EH (cell line): ENCODE measurements around the gene CIZ1.
A peak's percentile ranks its signal among the peaks of the same experiment; 100 is the strongest.

Source experiments
- DNase-seq: peaks from one replicate; pipeline ENCODE4 v3.0.0-alpha.2; 2015; ENCODE audit warnings: low read depth

The CIZ1 gene

DNA sequence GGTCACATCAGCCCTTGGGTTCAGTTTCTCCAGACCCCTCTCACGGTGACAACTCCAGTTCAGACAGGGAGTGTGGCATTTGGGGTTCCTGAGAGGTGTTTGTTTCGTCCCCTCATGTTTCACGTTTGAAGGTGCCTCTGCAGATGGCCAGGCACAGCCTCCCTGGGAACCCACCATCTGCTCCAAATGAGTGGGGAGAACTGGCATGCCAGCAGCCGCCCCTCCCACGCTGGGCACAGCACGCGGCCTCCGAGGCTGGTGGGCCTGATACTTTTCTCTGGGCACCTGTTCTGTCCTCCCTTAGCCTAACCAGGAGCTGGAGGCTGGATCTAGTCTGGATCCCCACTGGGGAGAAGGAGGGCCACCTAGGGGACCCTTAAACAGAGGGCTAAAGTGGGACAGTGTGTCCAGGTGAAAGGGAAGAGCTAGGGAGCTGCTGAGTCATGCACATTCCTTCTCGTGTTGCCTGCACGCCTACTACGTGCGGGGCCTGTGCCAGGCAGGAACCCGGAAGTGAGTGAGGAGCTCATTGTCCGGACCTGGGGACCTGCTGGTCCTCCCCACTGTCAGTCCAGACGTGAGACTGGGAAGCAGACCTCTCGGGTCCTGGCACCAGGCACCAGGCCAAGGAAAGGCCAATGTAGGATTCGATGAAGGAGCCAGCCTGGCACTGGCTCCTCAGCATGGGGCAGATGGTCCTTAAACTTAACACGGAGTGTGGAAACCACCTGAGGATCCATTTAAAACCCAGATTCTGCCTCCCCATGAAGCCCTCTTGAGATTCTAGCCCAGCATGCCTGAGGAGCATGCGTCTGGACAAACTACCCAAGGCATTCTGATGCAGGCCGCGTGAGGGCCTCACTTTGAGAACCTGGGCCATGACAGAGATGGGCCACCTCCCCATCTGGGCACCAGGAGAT, 23.5 kb upstream of the CIZ1 start:
- DNase-seq = peak; percentile 44

DNA sequence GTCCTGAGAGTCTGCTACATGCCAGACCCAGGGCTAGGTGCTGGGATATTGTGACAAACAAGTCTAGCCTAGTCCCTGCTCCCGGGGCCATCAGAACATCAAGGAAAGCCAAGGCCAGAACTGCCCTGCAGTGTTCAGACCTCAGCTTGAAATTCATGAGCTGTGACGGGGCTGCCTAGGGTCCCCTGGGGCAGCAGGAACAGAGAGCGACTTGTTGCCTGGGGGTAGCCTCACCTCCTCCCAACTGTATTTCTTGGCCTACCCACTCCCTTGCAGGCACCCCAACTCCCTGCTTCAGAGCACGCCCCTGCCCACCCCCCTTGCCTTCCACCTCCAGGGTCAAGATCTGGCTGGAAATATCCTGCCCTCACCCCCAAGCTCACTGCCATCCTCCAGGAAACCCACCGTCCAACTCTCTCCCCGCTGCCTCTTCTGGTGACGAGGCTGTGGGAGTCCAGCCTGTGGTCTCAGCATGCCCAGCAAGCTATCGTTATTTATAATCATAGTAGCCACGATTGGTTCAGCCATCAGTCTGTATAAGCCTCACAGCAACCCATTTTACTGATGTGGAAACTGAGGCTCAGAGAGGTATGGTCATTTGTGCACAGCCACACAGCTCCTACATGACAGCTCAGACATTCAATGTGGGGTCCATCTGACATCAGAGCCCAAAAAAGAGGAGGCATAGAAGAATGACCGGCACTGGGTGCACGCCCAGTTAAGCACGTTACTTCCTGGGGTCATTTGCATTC, 22.6 kb upstream of the CIZ1 start:
- no peak for DNase-seq

DNA sequence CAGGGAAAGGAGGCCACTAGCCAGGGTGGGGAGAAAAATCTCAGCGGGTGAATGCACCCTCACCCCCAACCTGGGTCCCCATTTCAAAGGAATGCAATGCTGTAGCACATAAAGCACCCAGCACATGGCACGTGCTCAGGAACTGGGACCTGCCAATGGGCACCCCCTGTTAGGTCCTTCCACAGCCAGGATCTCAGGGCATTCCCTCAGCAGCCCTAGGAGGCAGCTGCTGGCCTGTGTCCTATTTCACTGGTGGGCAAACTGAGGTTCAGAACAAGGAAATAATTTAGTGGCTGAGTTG, 20.6 kb upstream of the CIZ1 start:
- DNase-seq = no peak

DNA sequence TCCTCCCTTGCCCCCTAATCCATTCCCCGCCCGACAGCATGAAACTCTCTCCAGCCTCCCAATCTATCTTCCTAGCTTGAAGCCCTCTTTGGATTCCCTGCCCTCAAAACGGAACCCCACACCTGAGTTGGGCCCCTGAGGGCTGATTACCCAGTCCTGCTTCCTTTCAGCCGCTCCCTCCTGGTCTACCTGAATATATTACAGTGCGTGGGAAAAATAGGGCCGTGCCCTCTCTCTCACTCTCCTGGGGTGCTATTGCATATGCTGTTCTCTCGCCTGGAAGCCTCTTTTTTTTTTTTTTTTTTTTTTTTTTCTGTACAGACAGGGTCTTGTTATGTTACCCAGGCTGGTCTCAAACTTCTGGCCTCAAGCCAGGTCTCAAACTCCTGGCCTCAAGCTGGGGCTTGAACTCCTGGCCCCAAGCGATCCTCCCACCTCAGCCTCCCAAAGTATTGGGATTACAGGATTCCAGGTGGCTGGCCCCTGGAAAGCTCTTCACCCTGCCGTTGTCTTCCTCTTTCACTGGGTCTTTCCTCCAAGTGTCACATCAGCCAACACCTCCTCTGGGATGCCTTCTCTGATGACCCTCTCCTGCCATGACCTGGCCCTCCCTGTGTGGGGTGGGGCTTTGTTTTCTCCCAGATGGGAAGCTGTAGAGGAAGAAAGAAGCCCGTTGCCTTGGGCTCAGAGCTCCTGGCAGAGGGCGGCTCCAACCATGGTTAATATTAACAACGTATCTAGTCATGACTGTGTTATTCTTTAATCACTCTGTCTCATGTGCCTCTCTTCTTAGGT, 20.0 kb upstream of the CIZ1 start:
- DNase-seq = peak; percentile 37

DNA sequence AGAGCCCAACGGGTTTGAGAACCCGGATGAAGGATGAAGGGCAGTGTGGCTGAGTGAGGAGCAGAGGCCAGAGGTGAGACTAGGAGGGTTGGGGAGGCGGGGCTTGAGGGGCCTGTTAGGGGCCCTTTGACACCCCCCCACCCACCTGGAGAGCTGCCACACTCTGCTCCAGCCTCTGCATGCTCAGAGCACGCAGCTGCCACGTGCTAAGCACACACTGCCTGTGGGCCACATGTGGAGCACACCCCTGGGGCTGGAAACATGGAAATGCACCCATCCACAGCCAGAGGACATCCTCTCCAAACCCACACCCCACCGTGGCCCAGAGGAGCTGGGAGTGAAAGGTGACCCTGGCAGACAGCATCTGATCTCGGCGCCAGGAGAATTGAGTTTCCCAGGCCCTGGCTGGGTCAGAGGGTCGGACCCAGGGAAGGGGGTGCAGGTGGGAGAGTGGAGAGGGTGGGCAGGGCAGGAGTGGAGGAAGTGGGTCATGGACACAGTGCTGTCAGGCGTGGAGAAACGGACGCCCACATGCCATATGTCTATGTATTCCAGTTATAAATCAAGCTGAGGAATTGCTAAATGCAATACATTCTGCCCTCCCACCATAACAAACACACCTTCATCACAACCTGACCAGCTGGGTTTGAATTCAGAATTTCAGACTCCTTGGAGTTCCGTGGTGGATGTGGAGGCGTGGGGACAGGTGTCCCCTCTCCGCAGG, 17.7 kb upstream of the CIZ1 start:
- no peak for DNase-seq

DNA sequence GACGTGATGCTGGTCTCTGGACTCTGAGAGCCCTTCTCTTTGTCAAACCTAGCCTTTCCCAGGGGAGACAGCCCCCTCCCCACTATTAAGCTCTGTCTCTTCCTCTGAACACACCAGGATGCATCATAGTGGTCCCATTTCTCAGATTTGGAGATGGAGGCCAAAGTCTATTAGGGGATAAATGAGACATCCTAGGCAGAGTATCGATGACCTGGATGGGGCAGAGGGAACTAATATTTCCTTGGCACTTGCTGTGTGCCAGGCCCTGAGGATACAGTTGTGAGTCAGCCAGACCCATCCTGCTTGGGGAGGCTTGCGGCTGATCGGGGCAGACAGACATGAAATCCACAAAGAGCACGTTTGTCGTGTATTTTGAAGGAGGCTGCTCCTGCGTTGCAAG, 17.0 kb upstream of the CIZ1 start:
- no peak for DNase-seq

DNA sequence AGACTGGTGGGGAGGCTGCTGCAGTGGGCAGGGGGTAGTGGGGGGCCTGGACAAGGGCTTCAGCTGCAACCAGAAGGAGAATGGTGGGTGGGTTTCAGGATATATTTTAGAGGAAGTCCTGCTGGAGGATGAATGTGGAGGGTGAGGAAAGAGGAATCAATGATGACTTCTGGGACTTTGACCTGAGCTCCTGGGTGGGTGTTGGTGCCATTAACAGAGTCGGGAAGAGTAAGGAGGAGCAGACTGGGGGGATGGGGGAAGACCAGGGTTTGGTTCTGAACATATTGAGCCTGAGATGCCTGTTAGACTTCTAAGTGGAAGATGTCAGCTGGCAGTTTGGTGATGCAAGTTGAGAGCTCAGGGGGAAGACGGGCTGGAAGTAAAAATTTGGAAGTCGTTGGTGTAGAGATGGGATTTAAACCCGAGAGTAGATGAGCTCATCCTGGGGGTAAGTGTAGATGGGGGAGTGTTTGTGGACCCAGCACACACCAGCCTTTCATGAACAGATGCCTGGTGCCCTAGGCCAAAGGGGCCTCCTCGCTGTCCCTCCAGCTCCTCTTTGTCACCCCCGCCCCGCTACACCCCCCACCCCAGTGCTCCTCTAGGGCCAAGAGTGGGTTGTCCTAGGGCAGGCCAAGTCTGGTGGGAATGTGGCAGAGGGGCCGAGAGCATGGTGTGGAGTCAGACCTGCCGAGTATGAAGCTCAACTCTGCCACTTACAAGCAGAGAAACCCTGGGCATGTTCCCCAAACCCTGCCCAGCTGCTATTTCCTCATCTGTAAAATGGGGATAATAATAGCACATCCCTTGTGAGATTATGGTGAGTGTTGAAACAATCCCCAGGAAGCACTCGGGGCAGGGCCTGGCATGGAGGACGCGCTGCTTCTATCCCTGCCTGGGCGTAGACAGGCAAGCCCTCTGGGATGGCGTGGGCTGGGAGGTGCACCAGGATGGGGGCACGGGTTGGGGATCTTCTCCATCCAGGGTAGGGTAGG, 15.8 kb upstream of the CIZ1 start:
- DNase-seq = no peak

DNA sequence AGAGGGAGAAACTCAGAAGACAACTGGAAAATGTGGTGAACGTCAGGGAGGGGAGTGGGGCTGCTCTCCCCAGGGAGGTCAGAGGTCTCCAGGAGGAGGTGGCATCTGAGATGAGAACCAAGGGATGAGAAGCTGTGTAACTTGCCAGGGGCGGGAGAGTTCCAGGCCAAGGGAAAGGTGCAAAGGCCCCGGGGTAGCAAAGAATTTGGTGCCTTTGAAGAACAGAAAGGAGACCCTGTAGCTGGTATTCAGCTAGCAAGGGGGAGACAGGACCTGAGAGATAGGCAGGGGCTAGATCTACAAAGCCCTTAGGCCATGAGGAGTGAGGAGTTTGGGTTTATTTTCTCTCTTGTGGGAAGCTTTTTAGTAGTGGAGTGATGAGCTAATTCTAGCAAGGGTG, 15.1 kb upstream of the CIZ1 start:
- DNase-seq = no peak

DNA sequence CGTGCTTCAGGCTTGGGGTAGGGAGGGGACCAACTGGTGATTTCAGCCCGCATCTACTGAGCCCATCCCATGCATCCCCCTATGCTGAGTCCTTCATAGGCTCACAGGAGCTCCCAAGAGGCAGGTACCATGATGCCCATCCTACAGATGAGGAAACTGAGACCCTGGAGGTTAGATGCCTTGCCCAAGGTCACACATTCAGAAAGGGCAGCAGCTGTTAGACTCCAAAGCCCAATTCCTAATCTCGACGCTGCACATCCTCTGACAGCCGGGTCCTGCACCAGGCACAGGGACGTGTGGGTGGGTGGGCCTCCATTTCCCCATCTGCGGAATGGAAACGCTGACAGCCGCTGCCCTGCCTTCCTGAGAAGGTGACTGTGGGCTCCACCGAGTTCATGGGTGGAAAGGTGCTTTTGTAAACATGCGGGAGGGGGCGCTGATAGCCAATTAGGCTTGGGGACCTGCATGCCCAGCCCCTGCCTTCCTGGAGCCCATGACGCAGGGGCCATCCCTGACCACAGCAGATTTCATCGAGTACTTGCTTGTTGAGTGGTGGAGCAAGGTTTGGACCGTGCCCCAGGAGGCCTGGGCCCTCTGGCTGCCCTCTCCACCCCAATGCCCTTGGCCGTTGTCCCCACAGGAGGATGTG, 14.0 kb upstream of the CIZ1 start:
- DNase-seq = no peak

DNA sequence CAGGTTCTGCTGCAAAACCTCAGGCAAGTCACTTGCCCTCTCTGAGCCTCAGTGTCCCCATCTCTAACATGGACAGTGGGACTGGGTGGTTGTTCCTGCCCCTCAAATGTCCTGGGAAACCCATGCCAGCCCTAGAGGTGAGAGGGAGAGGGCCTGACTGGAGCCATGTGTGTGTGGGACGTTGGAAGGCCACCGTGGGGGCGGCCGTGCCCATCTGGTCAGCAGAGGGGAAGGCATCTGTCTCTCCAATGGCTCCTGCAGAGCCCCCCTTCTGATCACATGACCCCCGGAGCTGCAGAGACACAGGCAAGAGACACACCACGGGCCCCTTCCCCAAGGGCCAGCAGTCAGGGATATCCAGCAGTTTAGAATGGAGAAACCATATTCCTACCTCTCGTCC, 13.5 kb upstream of the CIZ1 start:
- DNase-seq = no peak

DNA sequence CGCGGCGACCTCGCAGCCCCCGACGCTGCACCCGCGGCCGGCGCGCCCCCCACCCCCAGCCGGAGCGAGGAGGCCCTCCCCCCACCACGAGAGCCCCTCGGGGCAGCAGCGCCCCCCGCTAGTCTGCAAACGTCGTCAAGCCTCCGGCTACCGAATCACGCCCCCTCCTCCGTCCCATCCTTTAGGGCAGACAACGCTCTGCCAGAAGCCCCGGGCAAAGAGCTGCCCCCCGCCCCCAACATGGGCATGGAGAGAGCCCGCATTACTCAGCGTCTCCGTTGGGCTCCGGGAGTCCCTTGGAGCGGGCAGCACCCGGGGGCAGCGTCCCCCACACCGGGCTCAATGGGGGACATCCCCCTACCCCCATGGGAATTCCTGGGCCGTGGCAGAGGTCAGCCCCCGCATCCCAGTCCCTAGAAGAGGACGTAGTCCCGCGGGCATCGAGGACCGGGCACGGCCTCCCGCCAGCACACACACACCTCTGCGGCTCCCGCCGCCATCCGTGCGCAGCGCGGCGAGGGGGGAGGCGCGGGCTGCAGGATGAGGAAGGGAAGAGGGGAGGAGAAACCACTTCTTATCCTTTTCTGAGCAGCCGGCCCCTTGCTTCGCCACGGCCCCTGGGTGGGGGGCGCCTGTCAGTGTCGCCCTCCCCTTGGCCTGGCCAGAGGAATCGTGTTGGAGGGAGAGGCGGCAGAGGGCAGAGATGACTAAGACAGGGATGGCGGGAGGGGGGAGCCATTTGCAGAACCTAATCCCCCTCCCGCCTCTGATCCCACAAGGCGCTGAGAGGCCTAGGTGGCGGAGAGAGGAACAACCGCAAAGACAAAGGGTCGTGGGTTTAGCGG, 12.6 kb upstream of the CIZ1 start:
- peak; percentile 62 for DNase-seq

DNA sequence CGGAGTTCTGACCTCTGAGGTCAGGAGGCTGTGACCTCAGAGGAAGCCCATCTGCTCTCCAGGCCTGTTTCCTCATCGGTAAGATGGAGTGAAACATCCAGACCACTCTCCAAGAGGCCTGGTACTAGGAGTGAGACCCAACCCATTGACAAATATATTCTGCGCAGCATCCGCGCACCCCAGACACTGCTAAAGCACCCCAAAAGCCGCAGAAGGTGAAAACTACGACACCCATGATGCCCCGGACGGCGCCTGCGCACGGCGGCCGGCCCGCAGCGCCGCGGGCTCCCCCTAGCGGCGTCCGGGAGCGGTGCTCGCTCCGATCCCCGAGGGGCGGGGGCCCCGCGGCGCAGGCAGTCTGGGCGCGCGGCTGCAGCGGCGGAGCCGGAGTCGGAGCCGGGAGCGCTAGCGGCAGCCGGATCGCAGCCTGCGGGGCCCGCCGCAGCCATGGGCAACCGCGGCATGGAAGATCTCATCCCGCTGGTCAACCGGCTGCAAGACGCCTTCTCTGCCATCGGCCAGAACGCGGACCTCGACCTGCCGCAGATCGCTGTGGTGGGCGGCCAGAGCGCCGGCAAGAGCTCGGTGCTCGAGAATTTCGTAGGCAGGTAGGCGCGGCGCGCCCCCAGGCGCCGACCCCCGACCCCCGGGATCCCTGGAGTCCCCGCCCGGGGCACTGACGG, 11.8 kb upstream of the CIZ1 start, which contains the start of gene DNM1:
Gene DNM1 (plus strand): TSS at position 356 of the 683 bp plus-strand sequence. CDS start 92 bp downstream, at position 448.
- DNase-seq = peak; percentile 72

DNA sequence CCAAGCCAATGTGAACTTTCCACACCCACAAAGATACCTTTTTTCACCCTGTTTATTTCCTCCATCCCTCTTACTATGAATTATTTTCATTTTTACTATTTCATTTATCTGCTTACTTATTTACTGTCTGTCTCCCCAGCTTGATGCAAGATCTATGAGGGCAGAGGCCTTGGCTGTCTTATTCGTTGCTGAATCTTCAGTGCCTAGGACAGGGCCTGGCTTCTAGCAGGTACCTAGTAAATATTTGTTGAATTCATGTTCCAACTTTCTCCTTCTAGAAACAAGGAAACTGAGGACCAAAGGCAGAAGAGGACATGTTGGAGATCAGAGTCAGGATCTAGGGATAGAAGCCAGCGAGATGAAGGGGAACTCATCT, 11.3 kb upstream of the CIZ1 start:
- DNase-seq = no peak

DNA sequence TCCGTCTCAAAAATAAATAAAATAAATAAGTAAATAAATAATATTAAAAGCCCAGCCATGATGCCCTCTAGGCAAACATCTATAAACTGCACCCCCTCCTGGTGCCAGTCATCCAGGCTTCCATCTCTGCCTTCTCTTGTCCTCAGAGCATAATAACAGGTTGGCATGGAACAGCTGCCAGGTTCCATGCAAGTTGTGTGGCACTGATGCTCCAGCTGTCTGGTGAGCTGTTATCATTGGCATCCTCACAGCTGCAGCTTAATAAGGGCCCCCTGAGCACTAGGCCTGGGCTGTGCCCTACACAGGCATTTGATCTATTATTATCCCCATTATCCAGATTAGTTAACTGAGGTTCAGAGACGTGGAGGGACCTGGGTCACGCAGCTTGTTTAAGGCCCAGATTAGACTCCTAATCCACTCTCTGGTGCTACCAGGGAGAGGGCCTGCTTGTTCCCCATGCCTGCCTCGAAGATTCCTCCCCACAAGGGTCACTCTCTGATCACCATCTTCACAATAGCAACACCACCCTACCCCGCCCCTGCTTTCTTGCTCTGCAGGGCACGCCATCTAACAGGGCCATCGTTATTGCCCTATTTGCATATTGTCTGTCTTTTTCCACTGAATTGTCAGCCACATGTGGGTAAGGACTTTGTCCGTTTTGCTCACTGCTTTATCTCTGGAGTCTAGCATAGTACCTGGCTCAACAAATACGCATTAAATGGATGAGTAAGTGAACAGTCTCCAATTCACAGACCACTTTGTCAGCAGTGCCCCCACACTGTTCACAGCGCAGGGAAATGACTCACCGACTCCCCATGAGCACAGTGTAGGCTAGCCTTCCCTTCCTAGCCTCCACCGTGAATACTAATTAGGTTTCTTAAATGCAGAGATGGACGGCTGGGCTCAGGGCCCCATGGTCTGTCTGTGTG, 10.3 kb upstream of the CIZ1 start:
- peak; percentile 51 for DNase-seq

DNA sequence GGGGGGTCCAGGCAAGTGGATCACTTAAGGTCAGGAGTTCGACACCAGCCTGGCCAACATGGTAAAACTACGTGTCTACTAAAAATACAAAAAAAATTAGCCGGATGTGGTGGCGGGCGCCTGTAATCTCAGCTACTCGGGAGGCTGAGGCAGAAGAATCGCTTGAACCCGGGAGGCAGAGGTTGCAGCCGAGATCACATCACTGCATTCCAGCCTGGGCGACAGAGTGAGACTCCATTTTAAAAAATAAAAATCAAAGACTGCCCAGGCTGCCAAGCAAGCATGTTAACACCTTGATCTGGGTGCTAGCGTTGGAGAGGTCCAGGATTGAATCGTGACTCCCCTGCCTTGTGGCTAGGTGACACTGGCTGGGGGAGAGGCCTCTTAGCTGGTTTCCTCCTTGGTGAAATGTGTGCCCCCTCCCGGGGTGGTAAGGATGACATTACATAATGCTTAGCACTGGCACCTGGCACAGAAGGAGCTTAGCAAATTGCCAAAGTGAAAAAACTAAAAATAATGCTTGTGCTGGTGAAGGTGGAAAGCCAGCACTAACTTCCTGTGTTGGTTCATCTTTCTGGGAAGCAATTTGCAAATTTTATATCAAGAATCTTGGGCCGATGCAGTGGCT, 2.2 kb upstream of the CIZ1 start:
- DNase-seq = no peak

DNA sequence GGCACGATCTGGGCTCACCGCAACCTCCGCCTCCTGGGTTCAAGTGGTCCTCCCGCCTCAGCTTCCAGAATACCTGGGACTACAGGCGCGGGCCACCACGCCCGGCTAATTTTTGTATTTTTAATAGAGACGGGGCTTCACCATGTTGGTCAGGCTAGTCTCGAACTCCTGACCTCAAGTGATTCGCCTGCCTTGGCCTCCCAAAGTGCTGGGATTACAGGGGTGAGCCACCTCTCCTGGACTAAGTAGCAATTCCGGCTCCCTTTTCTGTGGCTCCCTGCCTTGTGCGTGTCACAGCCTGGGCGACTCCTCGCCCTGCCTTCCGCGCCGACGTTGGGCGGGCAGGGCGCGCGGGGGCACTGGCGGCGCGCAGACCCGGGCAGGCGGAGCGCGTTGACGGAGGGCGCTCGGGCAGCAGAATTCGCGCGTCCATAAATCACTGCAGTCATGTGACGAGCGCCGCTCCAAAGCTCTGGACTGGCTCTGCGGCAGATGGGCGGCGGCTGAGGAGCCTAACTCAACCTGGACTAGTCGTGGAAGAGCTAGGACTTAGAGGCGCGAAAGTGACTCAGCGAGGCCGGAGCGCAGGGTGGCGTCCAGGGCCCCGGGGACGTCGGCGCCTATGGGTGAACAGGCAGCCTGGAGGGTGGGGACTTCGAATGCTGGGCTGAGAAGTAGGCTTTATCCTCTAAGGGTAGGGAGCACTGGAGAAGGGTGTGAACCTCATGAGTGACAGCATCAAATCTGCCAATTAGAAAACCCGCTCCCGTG, 1.4 kb upstream of the CIZ1 start:
- peak; percentile 97 for DNase-seq
